GM18502 (cell line): ENCODE results near the gene KCNJ13.
"Not testable (repeated sequence)": the region's sequence is repeated elsewhere in the genome, so short reads cannot be mapped to it uniquely, and the experiment has no call there.

Experiments
- ATAC-seq: cut with Tn5 transposase; IDR thresholded peaks from one replicate; pipeline ENCODE4 v1.9.1; 2021; ENCODE audit warnings: mild to moderate bottlenecking; ENCODE audit not compliant: unreplicated experiment, poor library complexity

The KCNJ13 gene

DNA sequence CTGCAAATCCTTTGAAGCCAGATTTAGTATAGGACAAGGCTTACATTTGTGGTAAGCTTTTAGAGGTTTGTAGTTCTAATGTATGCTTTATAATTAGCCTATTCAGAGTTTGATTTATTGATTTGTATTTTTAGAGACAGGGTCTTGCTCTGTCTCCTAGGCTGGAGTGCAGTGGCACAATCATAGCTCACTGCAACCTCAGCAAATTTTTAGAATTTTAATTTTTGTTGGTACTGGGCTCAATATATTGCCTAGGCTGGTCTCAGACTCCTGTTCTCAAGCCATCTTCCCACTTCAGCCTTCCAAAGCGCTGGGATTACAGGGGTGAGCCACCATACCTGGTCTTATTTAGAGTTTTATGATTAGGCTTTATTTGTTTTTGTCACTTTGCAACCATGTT is 4.5 kb downstream of the KCNJ13 start:
- no peak for ATAC-seq

DNA sequence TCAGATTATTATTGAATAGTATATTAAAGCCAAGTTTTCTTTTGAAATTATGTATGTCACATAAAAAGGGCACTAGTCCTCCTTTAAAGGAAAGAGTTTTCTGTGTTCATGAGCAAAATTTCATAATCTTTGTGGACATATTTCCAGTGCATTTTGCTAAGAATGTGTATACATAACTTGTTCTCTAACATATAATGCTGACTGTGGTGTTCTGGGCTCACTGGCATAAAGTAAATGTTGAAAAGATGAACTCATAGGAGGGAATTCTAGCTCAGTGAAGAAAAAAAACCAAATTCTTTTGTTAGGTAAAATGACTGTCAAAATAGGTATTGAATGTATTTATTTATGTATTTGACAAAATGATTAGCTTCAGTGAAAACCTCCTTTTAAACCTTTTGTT is 6.2 kb downstream of the KCNJ13 start:
- ATAC-seq: no peak

DNA sequence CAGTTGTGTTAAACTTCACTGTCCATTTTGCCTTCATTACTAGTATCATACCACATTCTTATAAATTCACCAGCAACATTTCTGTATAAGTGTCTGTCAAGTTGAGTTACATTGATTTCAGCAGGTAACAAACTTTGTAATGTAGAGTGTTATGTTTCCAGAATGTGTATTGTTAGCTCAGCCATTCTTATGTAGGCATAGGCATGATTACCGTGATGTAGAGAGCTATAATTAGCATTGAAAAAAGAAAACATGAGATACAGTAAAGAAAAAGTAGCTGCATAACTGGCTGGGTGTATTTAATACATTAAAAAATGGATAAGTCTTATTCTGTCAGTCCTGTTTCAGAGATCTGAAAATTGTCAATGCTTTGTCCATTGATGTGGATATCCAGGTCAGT is 8.5 kb downstream of the KCNJ13 start:
- ATAC-seq: no peak

DNA sequence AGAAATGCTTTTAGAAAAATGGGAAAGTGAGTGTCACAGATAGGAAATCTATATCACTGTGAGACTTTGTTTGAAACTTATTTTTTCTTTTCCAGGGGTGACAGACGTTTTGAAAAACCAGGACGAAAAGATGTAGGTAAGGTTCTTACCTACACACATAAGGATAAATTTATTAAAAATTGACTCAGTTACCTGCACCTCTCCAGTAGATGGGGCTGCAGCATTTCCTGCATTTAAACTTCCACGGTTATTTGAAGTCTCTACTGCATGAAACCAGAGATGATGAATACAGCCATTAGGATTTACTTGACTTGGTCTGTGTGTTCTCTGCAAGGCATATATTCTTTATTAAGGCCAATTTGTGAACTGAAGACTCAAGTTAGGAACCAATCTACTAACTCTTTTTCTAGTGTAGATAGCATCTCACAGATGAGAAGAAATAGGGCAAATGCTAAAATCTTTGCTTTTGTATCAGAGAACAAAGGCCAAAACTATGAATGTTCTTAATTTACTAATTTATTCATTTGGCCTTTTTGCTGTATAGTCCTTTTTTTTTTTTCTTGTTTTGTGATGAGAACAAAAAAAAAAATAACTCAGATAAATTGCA is 15.0 kb downstream of the KCNJ13 start:
- no peak for ATAC-seq

DNA sequence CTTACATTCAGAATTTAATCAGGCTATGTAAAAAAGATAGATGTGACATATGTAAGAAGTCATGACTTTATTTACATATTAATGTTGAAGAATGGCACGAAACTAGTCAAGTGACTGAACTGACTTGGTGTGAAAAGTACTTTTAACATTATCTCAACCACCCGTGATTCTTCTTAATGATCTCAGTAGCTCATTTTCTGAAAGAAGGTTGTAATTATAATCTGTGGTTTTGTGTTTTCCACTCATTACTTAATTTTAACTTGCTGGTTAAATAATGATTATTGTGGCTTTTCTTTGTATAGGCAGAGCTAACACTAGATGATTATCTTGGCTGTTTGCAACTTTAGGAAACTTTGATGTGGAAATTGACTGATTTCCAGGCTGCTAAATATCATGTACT is 18.5 kb downstream of the KCNJ13 start:
- ATAC-seq: no peak

DNA sequence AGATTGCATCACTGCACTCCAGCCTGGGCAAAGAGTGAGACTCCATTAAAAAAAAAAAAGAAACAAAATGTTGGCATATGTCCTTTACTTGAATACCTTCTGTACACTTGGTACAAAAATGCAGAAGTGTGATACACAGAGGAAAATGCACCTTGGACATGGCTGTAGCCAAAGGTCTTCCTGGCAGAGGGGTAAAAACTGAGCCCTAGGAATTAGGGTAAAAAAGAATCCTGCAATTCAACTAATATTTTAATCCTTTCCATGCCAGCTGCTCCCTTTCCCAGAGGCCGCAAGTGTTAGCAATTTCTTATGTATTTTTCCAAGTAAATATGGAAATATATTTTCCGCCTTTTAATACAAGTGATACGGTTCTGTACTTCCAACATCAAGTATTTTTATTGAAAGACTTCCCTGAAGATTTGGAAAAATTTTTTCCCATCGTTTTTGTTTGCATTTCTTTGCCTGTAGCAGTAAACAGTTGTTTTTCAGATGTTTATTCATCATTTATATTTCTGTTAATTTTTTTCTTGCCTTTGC is 26.2 kb downstream of the KCNJ13 start:
- ATAC-seq: no peak

DNA sequence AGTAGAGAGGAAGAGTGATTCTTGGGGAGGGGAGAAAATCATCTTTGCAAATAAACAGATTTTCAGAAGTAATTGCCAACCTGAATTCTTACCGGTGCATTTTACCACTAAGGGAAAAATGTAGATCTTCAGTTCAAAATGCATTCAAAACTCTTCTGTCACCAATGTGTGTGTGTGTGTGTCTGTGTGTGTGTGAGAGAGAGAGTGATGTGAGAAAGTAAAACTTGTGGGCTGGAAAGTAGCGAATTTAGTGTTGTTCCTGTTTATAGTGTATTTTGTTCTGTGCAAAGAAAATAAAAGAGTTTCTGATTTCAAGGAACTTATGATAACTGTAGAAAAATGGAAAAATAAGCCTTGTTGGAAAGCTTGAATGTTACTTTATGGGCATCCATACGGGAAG is 27.0 kb downstream of the KCNJ13 start:
- ATAC-seq: no peak

DNA sequence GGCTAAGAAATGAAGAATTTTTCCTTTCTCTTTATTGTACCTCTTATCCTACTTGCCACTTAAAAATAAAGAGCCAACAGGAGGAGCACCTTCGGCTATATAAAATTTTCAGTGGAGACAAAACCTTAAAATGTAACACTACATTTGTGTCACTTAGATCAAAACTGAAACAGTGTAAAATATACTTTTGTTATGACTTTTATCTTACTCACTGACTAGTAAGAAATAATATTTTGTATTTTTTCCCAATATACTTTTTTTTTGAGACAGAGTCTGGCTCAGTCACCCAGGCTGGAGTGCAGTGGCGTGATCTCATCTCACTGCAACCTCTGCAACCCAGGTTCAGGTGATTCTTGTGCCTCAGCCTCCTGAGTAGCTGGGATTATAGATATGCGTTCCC is 28.3 kb downstream of the KCNJ13 start:
- no peak for ATAC-seq

DNA sequence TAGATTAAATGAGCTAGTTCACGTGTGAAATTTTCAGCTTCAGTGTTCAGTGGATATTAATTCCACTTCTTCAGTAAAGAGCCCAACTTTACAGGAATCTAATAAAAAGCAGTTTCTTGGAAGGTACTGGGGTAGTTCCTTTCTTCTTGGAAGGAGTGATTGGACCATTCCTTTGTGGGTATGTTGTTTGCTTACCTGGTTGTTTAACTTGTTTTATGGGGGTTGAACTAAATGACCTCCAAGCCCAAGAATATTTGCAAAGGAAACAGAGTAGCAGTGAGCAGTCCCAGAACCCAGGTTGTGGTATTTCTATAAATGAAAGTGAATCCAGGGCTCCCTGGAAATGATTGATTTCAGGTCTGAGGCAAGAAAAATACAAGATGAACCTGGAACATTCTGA is 31.4 kb downstream of the KCNJ13 start:
- no peak for ATAC-seq

DNA sequence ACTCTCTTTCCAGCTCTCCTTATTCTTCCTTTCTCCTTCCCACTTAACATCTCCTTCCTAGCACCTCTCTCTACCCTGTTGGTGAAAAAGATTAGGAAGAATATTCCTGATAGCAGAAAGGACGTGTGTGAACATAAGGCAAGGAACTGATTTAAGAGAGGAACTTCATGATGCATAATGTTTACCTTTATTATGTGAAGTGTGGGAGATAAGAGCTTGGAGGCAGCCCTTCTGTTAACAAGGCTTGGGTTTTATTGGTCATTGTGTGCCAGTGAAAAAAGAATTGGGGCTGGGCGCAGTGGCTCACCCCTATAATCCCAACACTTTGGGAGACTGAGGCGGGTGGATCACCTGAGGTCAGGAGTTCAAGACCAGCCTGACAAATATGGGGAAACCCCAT is 34.4 kb downstream of the KCNJ13 start:
- no peak for ATAC-seq

DNA sequence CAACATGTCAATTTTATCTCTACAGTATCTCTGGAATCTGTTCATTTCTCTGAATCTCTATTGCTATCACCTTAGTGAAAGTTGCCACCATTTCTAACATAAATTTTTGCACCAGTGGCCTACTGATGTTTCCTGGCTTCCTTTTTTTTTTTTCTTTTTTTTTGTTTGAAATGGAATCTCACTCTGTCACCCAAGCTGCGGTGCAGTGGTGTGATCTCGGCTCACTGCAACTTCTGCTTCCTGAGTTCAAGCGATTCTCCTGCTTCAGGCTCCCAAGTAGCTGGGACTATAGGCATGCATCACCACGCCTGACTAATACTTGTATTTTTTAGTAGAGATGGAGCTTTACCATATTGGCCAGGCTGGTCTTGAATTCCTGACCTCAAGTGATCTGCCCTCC is 35.1 kb downstream of the KCNJ13 start:
- no peak for ATAC-seq

DNA sequence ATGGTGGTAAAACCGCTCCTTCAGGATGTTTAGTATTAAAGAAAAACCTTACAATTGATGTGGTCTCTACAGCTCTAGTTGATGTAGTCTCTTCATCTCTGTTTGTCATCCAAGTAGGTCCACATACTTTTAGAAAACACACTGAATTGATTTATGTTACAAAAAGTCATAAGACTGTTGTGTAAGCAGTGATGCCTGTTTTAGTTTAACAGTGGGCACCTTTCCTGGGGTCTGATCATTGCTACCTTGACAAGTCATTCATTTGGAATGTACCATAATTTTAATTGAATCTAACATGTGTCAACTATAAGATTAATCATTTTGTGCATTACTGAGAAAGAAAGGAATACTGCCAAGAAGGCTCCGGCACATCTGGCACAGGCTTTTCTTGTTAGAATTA is 44.9 kb downstream of the KCNJ13 start:
- ATAC-seq: no peak

DNA sequence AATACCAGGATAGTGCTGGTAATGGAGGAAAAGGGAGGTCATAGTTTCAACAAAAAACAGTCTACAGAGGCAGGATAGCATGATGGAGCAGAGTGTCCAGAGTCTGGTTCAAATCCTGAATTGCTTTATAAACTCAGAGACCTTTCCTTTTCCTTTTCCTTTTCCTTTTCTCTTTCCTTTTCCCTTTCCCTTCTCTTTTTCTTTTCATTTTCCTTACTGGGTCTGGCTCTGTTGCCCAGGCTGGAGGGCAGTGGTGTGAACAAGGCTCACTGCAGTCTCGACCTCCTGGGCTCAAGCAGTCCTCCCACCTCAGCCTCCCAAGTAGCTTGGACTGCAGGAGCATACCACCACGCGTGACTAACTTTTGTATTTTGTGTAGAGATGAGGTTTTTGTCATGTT is 47.6 kb downstream of the KCNJ13 start:
- no peak for ATAC-seq

DNA sequence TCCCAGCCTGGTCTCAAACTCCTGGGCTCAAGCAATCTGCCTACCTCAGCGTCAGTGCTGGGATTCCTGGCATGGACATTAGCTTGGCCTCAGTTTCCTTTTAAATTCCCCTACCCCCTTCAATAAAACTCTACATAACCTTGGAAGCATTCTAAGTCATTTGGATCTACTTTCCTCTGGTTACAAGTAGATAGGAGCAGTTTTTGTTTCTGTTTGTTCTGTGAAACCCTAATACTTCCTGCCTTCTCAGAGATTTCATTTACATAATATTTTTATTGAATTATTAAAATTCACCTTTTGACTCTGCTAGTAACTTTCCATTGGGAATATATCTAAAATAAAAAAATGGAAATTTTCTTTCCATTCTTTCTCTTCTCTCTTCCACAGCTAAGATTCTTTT is 53.3 kb downstream of the KCNJ13 start:
- no peak for ATAC-seq

DNA sequence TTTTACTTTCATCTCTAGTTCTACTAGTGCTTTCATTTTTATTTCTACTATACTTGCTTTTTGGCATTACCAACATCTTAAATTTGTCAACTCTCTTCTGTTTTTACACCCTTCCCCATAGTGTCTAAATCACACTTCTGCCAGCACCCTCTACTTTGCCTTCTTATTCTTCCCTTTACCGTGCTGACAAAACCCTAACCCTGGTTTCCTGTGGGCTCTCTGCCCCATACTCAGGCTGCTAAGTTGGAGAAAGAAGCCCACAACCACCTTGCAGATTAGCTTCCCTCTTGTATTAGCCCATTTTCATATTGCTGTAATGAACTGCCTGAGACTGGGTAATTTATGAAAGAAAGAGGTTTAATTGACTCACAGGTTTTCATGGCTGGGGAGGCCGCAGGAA is 54.5 kb downstream of the KCNJ13 start:
- ATAC-seq: no peak

DNA sequence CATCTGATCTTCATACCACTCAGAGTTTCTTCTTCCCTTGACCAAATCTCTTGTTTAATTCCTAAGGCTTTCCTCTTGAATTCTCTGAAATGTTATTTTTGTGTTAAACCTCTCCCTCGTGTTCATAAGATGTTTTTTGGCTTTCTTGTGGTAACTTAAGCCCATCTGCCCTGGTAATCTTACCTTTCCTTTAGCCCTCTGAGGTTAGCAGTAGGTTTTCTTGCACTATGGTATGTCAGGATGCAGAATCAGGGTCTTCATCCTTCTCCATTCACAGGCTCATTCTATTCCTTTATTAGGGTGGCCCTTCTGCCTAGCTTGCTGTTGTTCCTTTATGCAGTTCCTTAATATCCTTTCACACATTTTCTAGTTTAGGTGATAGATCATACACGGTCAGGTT is 55.1 kb downstream of the KCNJ13 start:
- no peak for ATAC-seq

DNA sequence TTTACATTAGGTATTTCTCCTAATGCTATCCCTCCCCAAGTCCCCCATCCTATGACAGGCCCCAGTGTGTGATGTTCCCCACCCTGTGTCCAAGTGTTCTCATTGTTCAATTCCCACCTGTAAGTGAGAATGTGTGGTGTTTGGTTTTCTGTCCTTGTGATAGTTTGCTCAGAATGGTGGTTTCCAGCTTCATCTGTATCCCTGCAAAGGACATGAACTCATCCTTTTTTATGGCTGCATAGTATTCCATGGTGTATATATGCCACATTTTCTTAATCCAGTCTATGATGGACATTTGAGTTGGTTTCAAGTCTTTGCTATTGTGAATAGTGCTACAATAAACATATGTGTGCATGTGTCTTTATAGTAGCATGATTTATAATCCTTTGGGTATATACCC is 56.3 kb downstream of the KCNJ13 start:
- not testable (repeated sequence) for ATAC-seq
